A549 (cell line): ENCODE data around the gene KLHDC8B. TPM values are rescaled to one million over a fixed set of nuclear protein-coding genes. Genes with fewer than 3 reads are reported as not detected.

Source experiments
- ATAC-seq, 2 experiments: fragments of 200-7000 bp in 1 of 2; fragments of >200 bp in 1 of 2; cut with Nextera tagmentation in 1 of 2; cut with Tn5 transposase in 1 of 2; 3 replicates each; pipeline versions ENCODE4 v1.8.0 to v1.9.1; 2018 to 2020; ENCODE audit warnings: mild to moderate bottlenecking in 1 of 2, moderate library complexity in 1 of 2
- CTCF ChIA-PET: fragments of 300-600 bp; sonication (Branson Sonifier 250); formaldehyde crosslinking; extraction: SDS; loops from one replicate; lab custom pipeline; 2021; ENCODE audit warnings: antibody characterized with exemption, inconsistent platforms; lab: Yijun Ruan, JAX
- POLR2A ChIA-PET: fragments of 350-600 bp; formaldehyde crosslinking; extraction: SDS; loops from one replicate; lab custom pipeline; 2021; ENCODE audit warnings: antibody characterized with exemption, inconsistent platforms; lab: Yijun Ruan, JAX
- DNase-seq, 2 experiments: peaks; one replicate each; pipeline versions ENCODE4 v3.0.0 to v3.0.0-alpha.2; 2011 to 2016; ENCODE audit warnings: low read depth in 1 of 2, low spot score in 1 of 2
- FAIRE-seq: peaks from 2 replicates; lab custom pipeline; 2011; peaks lifted over from hg19 to GRCh38; lab: Jason Lieb, UNC
- H3K27ac ChIP-seq, 2 experiments: fragments of >200 bp; sonication (Bioruptor Twin); formaldehyde crosslinking; 3 replicates each; pipeline ENCODE4 v1.5.1; 2016 to 2017
- H3K4me1 ChIP-seq: fragments of >200 bp; sonication (Bioruptor Twin); formaldehyde crosslinking; 3 replicates; pipeline ENCODE4 v1.6.1; 2016
- H3K4me2 ChIP-seq: fragments of >200 bp; sonication (Bioruptor Twin); formaldehyde crosslinking; 3 replicates; pipeline ENCODE4 v1.6.1; 2016
- H3K4me3 ChIP-seq: fragments of >200 bp; sonication (Bioruptor Twin); formaldehyde crosslinking; 3 replicates; pipeline ENCODE4 v1.5.1; 2016
- H3K9me3 ChIP-seq: fragments of >200 bp; sonication (Bioruptor Twin); formaldehyde crosslinking; 3 replicates; pipeline ENCODE4 v1.6.1; 2016
- BCL3 ChIP-seq: fragments of >200 bp; sonication (Bioruptor Twin); formaldehyde crosslinking; IDR thresholded peaks from 3 replicates; pipeline ENCODE4 v1.6.1; 2016
- BHLHE40 ChIP-seq: IDR thresholded peaks from 2 replicates; pipeline ENCODE4 v1.6.1; 2012; ENCODE audit warnings: low read depth, low read length, inconsistent platforms
- CBX2 ChIP-seq: fragments of 200-600 bp; sonication (generic); IDR thresholded peaks from 2 replicates; pipeline ENCODE4 v1.6.1; 2016; ENCODE audit warnings: low read depth, mild to moderate bottlenecking, borderline replicate concordance
- CEBPB ChIP-seq, 2 experiments: fragments of >200 bp in 1 of 2; sonication (Bioruptor Twin) in 1 of 2; formaldehyde crosslinking in 1 of 2; IDR thresholded peaks; 2 replicates each; pipeline ENCODE4 v1.6.1; 2012 to 2016
- EHF ChIP-seq: fragments of 250-450 bp; sonication (Bioruptor Pico); IDR thresholded peaks from 2 replicates; pipeline ENCODE4 v1.5.0; 2020; ENCODE audit warnings: mild to moderate bottlenecking
- FOSL2 ChIP-seq, 2 experiments: fragments of 450-650 bp in 1 of 2; fragments of >200 bp in 1 of 2; sonication (Bioruptor Twin) in 1 of 2; formaldehyde crosslinking; IDR thresholded peaks; 2 replicates each; pipeline versions ENCODE4 v1.5.0 to v1.6.1; 2016 to 2020; ENCODE audit warnings: mild to moderate bottlenecking in 1 of 2, moderate library complexity in 1 of 2
- HDAC2 ChIP-seq: fragments of 200-600 bp; sonication (generic); IDR thresholded peaks from 2 replicates; pipeline ENCODE4 v1.6.1; 2016
- HOXA7 ChIP-seq: fragments of 250-450 bp; sonication (Bioruptor Pico); IDR thresholded peaks from 2 replicates; pipeline ENCODE4 v1.5.0; 2020; ENCODE audit warnings: mild to moderate bottlenecking, moderate library complexity
- HOXB5 ChIP-seq: fragments of 250-450 bp; sonication (Bioruptor Pico); IDR thresholded peaks from 2 replicates; pipeline ENCODE4 v1.5.0; 2020; ENCODE audit warnings: mild to moderate bottlenecking, moderate library complexity
- NFE2L2 ChIP-seq: fragments of 150-350 bp; conservative IDR thresholded peaks from 2 replicates; pipeline ENCODE4 v1.6.1; 2014; ENCODE audit warnings: low read length
- NR3C1 ChIP-seq: fragments of >200 bp; sonication (Bioruptor Twin); formaldehyde crosslinking; IDR thresholded peaks from 3 replicates; pipeline ENCODE4 v1.6.1; 2017
- RAD21 ChIP-seq, 2 experiments: fragments of >200 bp in 1 of 2; sonication (Bioruptor Twin) in 1 of 2; formaldehyde crosslinking in 1 of 2; IDR thresholded peaks in 1 of 2; conservative IDR thresholded peaks in 1 of 2; 2 replicates in 1 of 2; 3 replicates in 1 of 2; pipeline ENCODE4 v1.6.1; 2012 to 2018; ENCODE audit warnings: inconsistent platforms in 1 of 2
- RARB ChIP-seq: fragments of 250-450 bp; sonication (Bioruptor Pico); IDR thresholded peaks from 2 replicates; pipeline ENCODE4 v1.8.0; 2021; ENCODE audit warnings: mild to moderate bottlenecking, moderate library complexity
- RNF2 ChIP-seq: fragments of 200-600 bp; sonication (generic); IDR thresholded peaks from 2 replicates; pipeline ENCODE4 v1.6.1; 2016; ENCODE audit warnings: low read depth, mild to moderate bottlenecking, antibody characterized with exemption, moderate library complexity, borderline replicate concordance
- SMC3 ChIP-seq: fragments of >200 bp; sonication (Bioruptor Twin); formaldehyde crosslinking; IDR thresholded peaks from 3 replicates; pipeline ENCODE4 v1.6.1; 2018; ENCODE audit warnings: inconsistent platforms
- USF2 ChIP-seq: fragments of 450-650 bp; IDR thresholded peaks from 2 replicates; pipeline ENCODE4 v1.6.1; 2014; ENCODE audit warnings: antibody characterized with exemption
- ZFP36 ChIP-seq: fragments of 450-650 bp; IDR thresholded peaks from 2 replicates; pipeline ENCODE4 v1.6.1; 2014; ENCODE audit warnings: borderline replicate concordance; ENCODE audit not compliant: partially characterized antibody
- WGBS: methylation state at CpG from one replicate; pipeline ENCODE4 v1.1.6; 2017; ENCODE audit errors: missing lambda C conversion rate; 5-methylcytosine and 5-hydroxymethylcytosine counted together
- polyA plus RNA-seq, 4 experiments: library from polyadenylated mRNA; depleted of rRNA in 3 of 4; stranded (reverse); fragments of >200 nt; fragmentation: RNase III in 1 of 4; extraction: RNeasy Plus Mini Kit Qiagen cat#74134 plus additional on column Dnase treatment in 1 of 4; gene quantifications; 2 replicates in 3 of 4; 3 replicates in 1 of 4; pipeline ENCODE4 v1.2.3, GENCODE V29; 2011 to 2017
- TF ChIP-seq, protein P1 (sequence below): fragments of >200 bp; sonication (Bioruptor Twin); formaldehyde crosslinking; IDR thresholded peaks from 3 replicates; pipeline ENCODE4 v1.5.1; 2016
- TF ChIP-seq, protein P2 (sequence below): fragments of 250-450 bp; sonication (Bioruptor Pico); IDR thresholded peaks from 2 replicates; pipeline ENCODE4 v1.5.0; 2020; ENCODE audit warnings: low read depth, mild to moderate bottlenecking, moderate library complexity

Gene KLHDC8B
- polyA plus RNA-seq, 2 of the 4 experiments (the other 2 are of a cell fraction) = 7.4 to 9.9 TPM

- TF ChIP-seq HOXB5 (CRISPR knock-in tag) = no peak
- TF ChIP-seq CBX2 = no peak
- no peak for TF ChIP-seq HOXA7 (CRISPR knock-in tag)
- no peak for TF ChIP-seq RAD21 (conservative IDR thresholded peaks at IDR 0.05 in 1 of 2, IDR thresholded peaks at IDR 0.05 in 1 of 2)
- no peak for TF ChIP-seq ZFP36
- TF ChIP-seq HDAC2 = no peak
- H3K27ac ChIP-seq = no peak overlapping the region
- no peak overlapping the region for H3K4me3 ChIP-seq
- H3K4me2 ChIP-seq = no peak overlapping the region
- FAIRE-seq (no peak), ATAC-seq (no peak), DNase-seq (no peak)
- no peaks in the 10 kb centered on the region for H3K9me3 ChIP-seq
- 95% methylated on average over 11 of the region's 12 CpGs for WGBS
- POLR2A ChIA-PET = interaction anchor here (1.6 kb wide), 1 partner anchor 11 kb away, joined by 26 read pairs; the partner anchor contains the start of gene LAMB2
- CTCF ChIA-PET = interaction anchor here (1.4 kb wide), 1 partner anchor 108 kb away, joined by 3 read pairs; no protein-coding TSS in a partner anchor
- peaks cover 14% of the 10 kb centered on the region for H3K4me1 ChIP-seq
Measured at GRCh38 chr3:49122022-49122421, 49.4 kb upstream of the KLHDC8B start.

DNA sequence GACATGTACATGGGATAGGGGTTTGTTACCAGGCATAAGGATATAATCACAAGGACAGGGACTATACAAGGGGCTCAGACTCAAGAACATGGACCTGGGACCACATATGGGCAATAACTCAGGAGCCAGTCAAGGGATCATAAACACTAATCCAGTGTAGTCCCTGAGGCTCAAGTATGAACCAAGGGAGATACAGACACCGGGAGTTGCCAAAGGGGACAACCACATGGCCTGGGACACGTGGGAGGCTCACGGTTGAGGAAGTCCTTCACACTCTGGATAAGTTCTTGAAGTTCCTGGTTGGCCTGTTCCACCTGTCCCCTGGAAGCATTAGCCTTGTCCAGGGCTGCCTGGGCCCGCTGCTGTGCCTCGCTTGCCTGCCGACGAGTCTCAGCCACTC lies 48.9 kb upstream of the KLHDC8B start:
- Histone ChIP-seq H3K9me3 (no peaks in the 10 kb centered on the region), H3K4me3 (no peak overlapping the region), H3K4me2 (no peak overlapping the region), H3K27ac (no peak overlapping the region), H3K4me1 (peaks cover 14% of the 10 kb centered on the region)
- ATAC-seq = no peak
- no peak for FAIRE-seq
- POLR2A ChIA-PET = no interaction called here
- WGBS = 90% methylated on average over 3 of the region's 7 CpGs
- no peak for DNase-seq
- TF ChIP-seq FOSL2 (IDR thresholded peaks at IDR 0.05) = no peak
- TF ChIP-seq FOSL2 (CRISPR knock-in tag; IDR thresholded peaks at IDR 0.05) = no peak
- CTCF ChIA-PET = interaction anchor here (1.4 kb wide), 1 partner anchor 108 kb away, joined by 3 read pairs; no protein-coding TSS in a partner anchor

- ATAC-seq (no peak), FAIRE-seq (no peak), DNase-seq (no peak)
- no peaks in the 10 kb centered on the region for H3K9me3 ChIP-seq
- ChIA-PET CTCF (interaction anchor here (1.4 kb wide), 1 partner anchor 109 kb away, joined by 3 read pairs; no protein-coding TSS in a partner anchor), POLR2A (no interaction called here)
- peaks cover 14% of the 10 kb centered on the region for H3K4me1 ChIP-seq
- no peak overlapping the region for H3K4me3 ChIP-seq
- H3K4me2 ChIP-seq = no peak overlapping the region
- WGBS = 100% methylated on average over 9 of the region's 17 CpGs
- H3K27ac ChIP-seq = no peak overlapping the region
- TF ChIP-seq SMC3 (no peak), RARB (no peak), EHF (CRISPR knock-in tag) (no peak), NR3C1 (no peak), USF2 (no peak), CEBPB (IDR thresholded peaks at IDR 0.05) (no peak), HOXA7 (CRISPR knock-in tag) (no peak), BHLHE40 (no peak), RNF2 (no peak), NFE2L2 (no peak), BCL3 (no peak)
- TF ChIP-seq, protein P1, sequence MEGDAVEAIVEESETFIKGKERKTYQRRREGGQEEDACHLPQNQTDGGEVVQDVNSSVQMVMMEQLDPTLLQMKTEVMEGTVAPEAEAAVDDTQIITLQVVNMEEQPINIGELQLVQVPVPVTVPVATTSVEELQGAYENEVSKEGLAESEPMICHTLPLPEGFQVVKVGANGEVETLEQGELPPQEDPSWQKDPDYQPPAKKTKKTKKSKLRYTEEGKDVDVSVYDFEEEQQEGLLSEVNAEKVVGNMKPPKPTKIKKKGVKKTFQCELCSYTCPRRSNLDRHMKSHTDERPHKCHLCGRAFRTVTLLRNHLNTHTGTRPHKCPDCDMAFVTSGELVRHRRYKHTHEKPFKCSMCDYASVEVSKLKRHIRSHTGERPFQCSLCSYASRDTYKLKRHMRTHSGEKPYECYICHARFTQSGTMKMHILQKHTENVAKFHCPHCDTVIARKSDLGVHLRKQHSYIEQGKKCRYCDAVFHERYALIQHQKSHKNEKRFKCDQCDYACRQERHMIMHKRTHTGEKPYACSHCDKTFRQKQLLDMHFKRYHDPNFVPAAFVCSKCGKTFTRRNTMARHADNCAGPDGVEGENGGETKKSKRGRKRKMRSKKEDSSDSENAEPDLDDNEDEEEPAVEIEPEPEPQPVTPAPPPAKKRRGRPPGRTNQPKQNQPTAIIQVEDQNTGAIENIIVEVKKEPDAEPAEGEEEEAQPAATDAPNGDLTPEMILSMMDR = no peak
- TF ChIP-seq, protein P2, sequence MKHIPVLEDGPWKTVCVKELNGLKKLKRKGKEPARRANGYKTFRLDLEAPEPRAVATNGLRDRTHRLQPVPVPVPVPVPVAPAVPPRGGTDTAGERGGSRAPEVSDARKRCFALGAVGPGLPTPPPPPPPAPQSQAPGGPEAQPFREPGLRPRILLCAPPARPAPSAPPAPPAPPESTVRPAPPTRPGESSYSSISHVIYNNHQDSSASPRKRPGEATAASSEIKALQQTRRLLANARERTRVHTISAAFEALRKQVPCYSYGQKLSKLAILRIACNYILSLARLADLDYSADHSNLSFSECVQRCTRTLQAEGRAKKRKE (CRISPR knock-in tag) = no peak
Measured at GRCh38 chr3:49122886-49123545, 48.4 kb upstream of the KLHDC8B start.
